Measurements from ENCODE around the gene PARL. TPM values are rescaled to one million over a fixed set of nuclear protein-coding genes. Genes with fewer than 3 reads are reported as not detected.
"Not testable (repeated sequence)": the region's sequence is repeated elsewhere in the genome, so short reads cannot be mapped to it uniquely, and the experiment has no call there.

The PARL gene
- total RNA-seq, 1 experiment from 2014 or later = 48.1 TPM

DNA sequence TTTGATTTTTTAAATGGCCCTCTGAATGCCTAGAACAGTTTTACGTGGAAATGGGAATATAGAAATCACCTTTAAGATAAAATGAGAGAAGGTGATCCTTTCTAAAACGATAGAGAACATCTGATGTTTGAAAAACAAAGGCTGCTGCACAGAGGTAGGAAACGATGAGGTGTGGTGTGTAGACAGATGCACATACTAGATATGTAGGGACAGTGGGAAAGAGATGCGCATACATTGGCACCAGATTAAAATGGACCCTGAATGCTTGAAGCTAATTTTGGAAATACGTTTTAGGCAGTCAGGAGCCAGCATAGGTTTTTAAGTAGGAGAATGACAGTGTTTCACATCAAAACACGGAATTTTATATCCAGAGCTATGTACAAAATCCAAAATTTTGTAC is 88.3 kb downstream of the PARL start:
- DNase-seq (ENCODE audit: extremely low read depth, low read depth) = no peak

DNA sequence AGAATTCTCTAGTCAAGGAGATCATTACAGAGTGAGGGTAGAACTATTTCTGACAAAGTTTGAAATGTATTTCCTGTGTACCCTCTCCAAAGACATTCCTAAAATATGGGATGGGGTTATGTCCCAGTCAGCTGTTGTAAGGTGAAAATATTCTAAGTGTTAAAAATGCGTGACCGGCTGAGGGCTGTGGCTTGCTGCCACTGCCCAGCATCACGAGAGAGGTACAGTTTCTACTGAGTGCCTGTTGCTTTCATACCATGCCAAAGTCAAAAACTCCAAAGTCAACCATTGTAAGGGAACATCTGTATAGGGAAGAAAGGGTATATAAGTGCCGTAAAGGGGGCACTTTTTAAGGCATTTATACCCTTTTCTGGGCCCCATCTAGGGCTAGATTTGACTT is 90.2 kb downstream of the PARL start:
- no peak for DNase-seq (ENCODE audit: extremely low read depth, low read depth)

DNA sequence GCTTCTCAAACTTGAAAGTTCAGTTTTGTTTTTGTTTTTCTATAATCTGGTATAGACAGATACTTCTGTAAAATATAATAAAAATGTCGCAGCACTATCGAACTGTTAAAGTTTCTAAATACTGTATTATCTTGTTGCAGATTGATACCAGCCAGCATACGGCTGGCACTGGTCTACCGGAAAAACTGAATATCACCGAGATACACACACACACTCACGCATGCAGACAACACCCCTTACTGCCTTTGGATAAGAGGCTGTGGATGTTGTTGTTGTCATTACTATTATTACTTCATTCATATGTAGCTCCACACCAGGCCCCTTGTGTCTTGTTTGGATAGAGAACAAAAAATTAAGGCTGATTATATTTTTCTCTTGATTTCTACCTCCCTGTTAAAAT is 91.7 kb downstream of the PARL start:
- no peak for DNase-seq (ENCODE audit: extremely low read depth, low read depth)

DNA sequence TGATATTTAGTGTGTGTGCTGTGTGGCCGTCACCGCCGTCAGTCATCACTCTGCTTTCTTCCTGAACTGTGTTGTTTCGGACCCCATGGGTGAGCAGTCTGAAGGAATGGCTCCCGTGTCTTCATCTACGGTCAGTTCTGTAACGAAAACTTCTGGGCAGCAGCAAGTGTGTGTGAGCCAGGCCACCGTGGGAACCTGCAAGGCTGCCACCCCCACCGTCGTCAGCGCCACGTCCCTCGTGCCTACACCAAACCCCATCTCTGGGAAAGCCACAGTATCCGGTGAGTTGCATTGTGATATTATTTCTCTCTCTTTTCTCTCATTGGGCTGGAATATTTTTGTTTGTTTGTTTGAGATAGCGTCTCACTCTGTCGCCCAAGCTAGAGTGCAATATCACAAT is 94.0 kb downstream of the PARL start:
- no peak for DNase-seq (ENCODE audit: extremely low read depth, low read depth)

DNA sequence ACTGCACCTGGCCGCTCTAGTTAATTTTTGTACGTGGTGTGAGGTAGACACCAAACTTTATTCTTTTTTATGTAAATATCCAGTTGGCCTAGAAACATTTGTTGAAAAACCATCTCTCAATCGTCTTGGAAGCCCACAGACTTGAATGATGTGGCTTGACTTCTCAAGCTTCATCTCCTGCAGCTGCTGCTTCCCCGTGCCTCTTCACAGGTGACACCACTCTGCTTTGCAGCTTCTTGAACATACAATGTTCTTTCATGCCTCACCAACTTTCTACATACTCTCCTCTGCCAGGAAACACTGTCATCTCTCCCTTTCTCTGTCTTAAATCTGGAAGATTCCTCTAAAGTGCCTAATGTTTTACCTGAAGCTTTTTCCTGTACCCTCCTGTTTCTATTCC is 94.9 kb downstream of the PARL start:
- DNase-seq (ENCODE audit: extremely low read depth, low read depth) = no peak

DNA sequence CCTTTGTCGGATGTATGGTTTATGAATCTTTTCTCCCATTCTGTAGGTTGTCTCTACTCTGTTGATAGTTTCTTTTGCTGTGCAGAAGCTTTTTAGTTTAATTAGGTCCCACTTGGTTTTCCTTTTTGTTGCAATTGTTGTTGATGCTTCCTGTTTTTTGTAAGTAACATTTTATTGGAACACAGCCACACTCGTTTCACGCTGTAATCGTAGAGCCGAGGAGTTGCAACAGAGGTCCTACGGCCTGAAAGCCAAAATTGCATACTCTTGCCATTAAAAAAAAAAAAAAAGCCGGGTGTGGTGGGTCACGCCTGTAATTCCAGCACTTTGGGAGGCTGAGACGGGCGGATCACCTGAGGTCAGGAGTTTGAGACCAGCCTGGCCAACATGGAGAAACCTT is 100.2 kb downstream of the PARL start:
- not testable (repeated sequence) for DNase-seq (ENCODE audit: extremely low read depth, low read depth)

DNA sequence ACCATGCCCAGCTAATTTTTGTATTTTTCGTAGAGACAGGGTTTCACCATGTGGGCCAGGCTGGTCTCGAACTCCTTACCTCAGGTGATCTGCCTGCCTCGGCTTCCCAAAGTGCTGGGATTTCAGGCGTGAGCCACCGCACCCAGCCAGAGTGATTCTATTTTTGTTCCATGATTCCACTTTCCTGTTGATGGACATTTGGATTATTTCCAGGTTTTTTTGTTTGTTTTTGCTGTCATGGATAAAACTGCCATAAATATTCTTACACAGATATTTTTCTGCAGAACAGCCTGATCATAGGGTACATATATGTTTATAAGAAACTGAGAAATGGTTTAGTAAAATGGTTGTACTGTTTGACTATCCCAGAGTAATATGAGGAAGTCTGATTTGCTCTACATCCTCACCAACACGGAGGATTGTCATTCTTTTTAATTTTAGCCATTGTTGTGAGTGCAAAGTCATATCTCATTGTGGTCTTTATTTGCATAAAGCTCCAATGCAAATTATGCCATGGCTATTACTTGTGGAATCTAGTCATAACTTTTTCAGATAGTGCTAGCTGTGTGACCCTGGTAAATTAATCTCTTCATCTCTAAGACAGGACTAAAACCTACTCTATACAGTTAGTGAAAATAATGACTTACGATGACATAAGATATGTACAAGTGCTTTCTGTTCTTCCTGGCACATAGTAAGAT is 102.0 kb downstream of the PARL start:
- DNase-seq (ENCODE audit: extremely low read depth, low read depth) = no peak

DNA sequence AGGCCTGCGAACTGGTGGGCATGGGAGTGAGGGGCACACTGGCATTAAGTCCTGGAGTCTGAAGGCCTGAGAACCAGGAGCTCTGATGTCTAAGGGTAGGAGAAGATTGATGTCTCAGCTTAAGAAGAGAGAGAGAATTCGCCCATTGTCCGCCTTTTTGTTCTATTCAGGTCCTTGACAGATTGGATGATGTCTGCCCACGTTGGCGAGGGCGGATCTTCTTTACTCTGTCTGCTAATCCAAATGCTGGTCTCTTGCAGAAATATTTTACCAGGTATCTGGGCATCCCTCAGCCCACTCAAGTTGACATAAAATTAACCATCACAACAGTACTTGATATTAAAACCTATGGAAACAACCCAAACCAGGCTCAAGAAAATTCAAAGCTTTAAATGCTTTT is 103.4 kb downstream of the PARL start:
- no peak for DNase-seq (ENCODE audit: extremely low read depth, low read depth)

DNA sequence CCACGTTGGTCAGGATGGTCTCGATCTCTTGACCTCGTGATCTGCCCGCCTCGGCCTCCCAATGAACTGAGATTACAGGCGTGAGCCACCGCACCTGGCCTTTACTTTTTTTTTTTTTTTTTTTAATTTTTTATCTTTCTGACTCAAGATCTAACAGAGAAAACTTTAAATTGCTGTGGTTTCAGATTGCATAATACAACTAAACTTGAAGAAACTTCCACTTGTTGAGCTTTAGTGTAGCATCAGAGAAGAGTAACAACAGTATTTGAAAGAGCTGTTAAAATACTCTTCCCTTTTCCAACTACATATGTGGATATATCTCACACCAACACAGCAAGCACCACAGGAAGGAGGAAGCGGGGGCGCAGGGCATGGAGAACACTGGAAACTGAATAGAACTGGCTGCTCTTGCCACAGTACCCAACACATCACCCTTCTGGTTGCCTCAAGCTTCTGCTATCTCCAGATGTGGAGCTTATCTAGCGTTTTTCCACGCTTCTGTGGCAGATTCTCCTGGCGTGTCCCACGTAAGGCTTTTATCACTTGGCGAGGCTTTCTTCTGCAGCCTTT is 104.7 kb downstream of the PARL start:
- DNase-seq (ENCODE audit: extremely low read depth, low read depth) = no peak

Small RNA genes within 50 kb of the gene (small RNA-seq; reads per million reads assigned to genes)
- gene MIR4448 = 0 reads per million in 2 experiments

Other genes with a start within 250 kb of the PARL start
- 17.5 and 19.9 TPM in 2 replicates for gene KLHL24, start 249.3 kb downstream of the PARL start, total RNA-seq (2014; rRNA removed; shearing (Covaris generic))
- gene YEATS2, start 187.1 kb downstream of the PARL start, total RNA-seq (2014; rRNA removed; shearing (Covaris generic)) = 22.7 and 23.0 TPM in 2 replicates
- 0.72 and 0.84 TPM in 2 replicates for gene MAP6D1, start 59.3 kb downstream of the PARL start, total RNA-seq (2014; rRNA removed; shearing (Covaris generic))
- 7.0 and 9.4 TPM in 2 replicates for gene ABCC5, start 133.0 kb upstream of the PARL start, total RNA-seq (2014; rRNA removed; shearing (Covaris generic))
- not detected in 2 replicates for gene HTR3D, start 146.9 kb upstream of the PARL start, total RNA-seq (2014; rRNA removed; shearing (Covaris generic))
- not detected in 2 replicates for gene HTR3C, start 168.2 kb upstream of the PARL start, total RNA-seq (2014; rRNA removed; shearing (Covaris generic))
- gene HTR3E, start 212.2 kb upstream of the PARL start, total RNA-seq (2014; rRNA removed; shearing (Covaris generic)) = not detected in 2 replicates